Measurements from ENCODE around the gene JAG2.

- TF ChIP-seq CTCF (IDR thresholded peaks at IDR 0.05; ENCODE audit: insufficient read depth, low read length) (no peak), POLR2AphosphoS5 (IDR thresholded peaks at IDR 0.05; ENCODE audit: low read depth) (no peak), REST (IDR thresholded peaks at IDR 0.05; ENCODE audit: insufficient replicate concordance, low read depth) (no peak), GABPA (IDR thresholded peaks at IDR 0.05; ENCODE audit: low read depth) (no peak), SPI1 (IDR thresholded peaks at IDR 0.05; ENCODE audit: borderline replicate concordance, low read depth) (no peak)
These were observed 32.7 kb downstream of the JAG2 start for GRCh38 chr14:105135700-105136395.

Data from HL-60 (cell line).